ENCODE data around the gene KCNG2. TPM values are rescaled to one million over a fixed set of nuclear protein-coding genes. Genes with fewer than 3 reads are reported as not detected.
A peak's percentile ranks its signal among the peaks of the same experiment; 100 is the strongest.

KCNG2 gene
- total RNA-seq, 4 donors from 2014 or later = 1.7 TPM; not detected in 3

- peaks cover 10 to 37% (median 28%) of the 10 kb centered on the region in 4 donors for H3K36me3 ChIP-seq
- no peaks in the 10 kb centered on the region for H3K27me3 ChIP-seq
- no peak overlapping the region for H3K4me3 ChIP-seq
- 93% methylated on average over 14 of the region's 21 CpGs for WGBS
- intact Hi-C loops (cut with DNase I) = no loop called here
- H3K27ac ChIP-seq (replicated peaks in 1 of 4) = peak overlapping the region in 1 of 4 donors; percentile 4
- TF ChIP-seq POLR2A (IDR thresholded peaks at IDR 0.05; ENCODE audit: low read depth) (no peak), POLR2AphosphoS5 (IDR thresholded peaks at IDR 0.05) (no peak), CTCF (IDR thresholded peaks at IDR 0.05) (no peak), EP300 (IDR thresholded peaks at IDR 0.05) (no peak)
- no peak for DNase-seq (ENCODE audit: extremely low spot score)
- H3K4me1 ChIP-seq = peaks cover 9 to 25% (median 19%) of the 10 kb centered on the region in 4 donors
- H3K9me3 ChIP-seq = peaks cover 3 to 32% (median 23%) of the 10 kb centered on the region in 4 donors
Observed at GRCh38 chr18:79926715-79927606, 129.2 kb downstream of the KCNG2 start.

GRCh38 chr18:79927607-79928562 is 130.1 kb downstream of the KCNG2 start:
- Histone ChIP-seq H3K4me3 (no peak overlapping the region), H3K4me1 (peaks cover 8 to 25% (median 19%) of the 10 kb centered on the region in 4 donors), H3K9me3 (peaks cover 3 to 41% (median 26%) of the 10 kb centered on the region in 4 donors), H3K27me3 (no peaks in the 10 kb centered on the region), H3K27ac (replicated peaks in 1 of 4) (no peak overlapping the region), H3K36me3 (peaks cover 10 to 32% (median 24%) of the 10 kb centered on the region in 4 donors)
- DNase-seq (ENCODE audit: extremely low spot score) = no peak
- intact Hi-C loops (cut with DNase I) = no loop called here
- TF ChIP-seq POLR2A (IDR thresholded peaks at IDR 0.05; ENCODE audit: low read depth) = no peak
- TF ChIP-seq EP300 (IDR thresholded peaks at IDR 0.05) = no peak
- TF ChIP-seq POLR2AphosphoS5 (IDR thresholded peaks at IDR 0.05) = no peak
- no peak for TF ChIP-seq CTCF (IDR thresholded peaks at IDR 0.05)
- 91% methylated on average over 19 of the region's 25 CpGs for WGBS

- no peak for DNase-seq (ENCODE audit: extremely low spot score)
- Histone ChIP-seq H3K4me3 (no peak overlapping the region), H3K27me3 (no peaks in the 10 kb centered on the region), H3K36me3 (peaks cover 10 to 33% (median 26%) of the 10 kb centered on the region in 4 donors), H3K9me3 (peaks cover 3 to 47% (median 29%) of the 10 kb centered on the region in 4 donors), H3K27ac (replicated peaks in 1 of 4) (no peak overlapping the region), H3K4me1 (peaks cover 6 to 22% (median 19%) of the 10 kb centered on the region in 4 donors)
- TF ChIP-seq POLR2AphosphoS5 (IDR thresholded peaks at IDR 0.05) = no peak
- no peak for TF ChIP-seq EP300 (IDR thresholded peaks at IDR 0.05)
- no peak for TF ChIP-seq POLR2A (IDR thresholded peaks at IDR 0.05; ENCODE audit: low read depth)
- no peak for TF ChIP-seq CTCF (IDR thresholded peaks at IDR 0.05)
- WGBS = 100% methylated on average over 9 of the region's 9 CpGs
- intact Hi-C loops (cut with DNase I) = no loop called here
Observed at GRCh38 chr18:79928563-79928960, 130.8 kb downstream of the KCNG2 start.

GRCh38 chr18:79930020-79930642 is 132.4 kb downstream of the KCNG2 start:
- peaks cover 3 to 50% (median 30%) of the 10 kb centered on the region in 4 donors for H3K9me3 ChIP-seq
- no peak overlapping the region for H3K27ac ChIP-seq (replicated peaks in 1 of 4)
- H3K27me3 ChIP-seq = no peaks in the 10 kb centered on the region
- TF ChIP-seq EP300 (IDR thresholded peaks at IDR 0.05) (no peak), POLR2AphosphoS5 (IDR thresholded peaks at IDR 0.05) (no peak), POLR2A (IDR thresholded peaks at IDR 0.05; ENCODE audit: low read depth) (no peak), CTCF (IDR thresholded peaks at IDR 0.05) (no peak)
- no peak overlapping the region for H3K4me3 ChIP-seq
- WGBS = 97% methylated on average over 2 of the region's 2 CpGs
- peaks cover 7 to 9% (median 8%) of the 10 kb centered on the region in 4 donors for H3K4me1 ChIP-seq
- intact Hi-C loops (cut with DNase I) = no loop called here
- no peak for DNase-seq (ENCODE audit: extremely low spot score)
- H3K36me3 ChIP-seq = peaks cover 10 to 46% (median 31%) of the 10 kb centered on the region in 4 donors
